Bronchial epithelial cell (primary cell): Measurements from ENCODE around the gene TMEM256. TPM values are rescaled to one million over a fixed set of nuclear protein-coding genes. Genes with fewer than 3 reads are reported as not detected.
A peak's percentile ranks its signal among the peaks of the same experiment; 100 is the strongest.
"Not testable (repeated sequence)": the region's sequence is repeated elsewhere in the genome, so short reads cannot be mapped to it uniquely, and the experiment has no call there.

ENCODE experiments used
- DNase-seq: peaks from one replicate; pipeline ENCODE4 v3.0.0-alpha.2; 2010; ENCODE audit warnings: low read depth
- FAIRE-seq: peaks from 2 replicates; lab custom pipeline; 2011; peaks lifted over from hg19 to GRCh38; lab: Jason Lieb, UNC
- H3K27me3 ChIP-seq: 2 replicates; pipeline ENCODE4 v1.5.1; 2011; ENCODE audit warnings: low read length; ENCODE audit not compliant: control insufficient read depth, insufficient read depth
- H3K36me3 ChIP-seq: 2 replicates; pipeline ENCODE4 v1.5.1; 2011; ENCODE audit warnings: low read length; ENCODE audit not compliant: control insufficient read depth, insufficient read depth
- H3K4me3 ChIP-seq: 2 replicates; pipeline ENCODE4 v1.5.1; 2011; ENCODE audit warnings: mild to moderate bottlenecking, low read depth, low read length, control low read depth
- total RNA-seq: library from RNA; depleted of rRNA; stranded (reverse); fragments of >200 nt; gene quantifications from 2 replicates; pipeline ENCODE4 v1.2.1, GENCODE V29; 2014
- TF ChIP-seq, protein P1 (sequence below): IDR thresholded peaks from 2 replicates; pipeline ENCODE4 v1.5.1; 2011; ENCODE audit warnings: mild to moderate bottlenecking, moderate library complexity, low read length, control low read depth, inconsistent platforms; ENCODE audit not compliant: insufficient read depth, severe bottlenecking

The TMEM256 gene
- total RNA-seq, 1 donor from 2014 or later, result 40.3 TPM

DNA sequence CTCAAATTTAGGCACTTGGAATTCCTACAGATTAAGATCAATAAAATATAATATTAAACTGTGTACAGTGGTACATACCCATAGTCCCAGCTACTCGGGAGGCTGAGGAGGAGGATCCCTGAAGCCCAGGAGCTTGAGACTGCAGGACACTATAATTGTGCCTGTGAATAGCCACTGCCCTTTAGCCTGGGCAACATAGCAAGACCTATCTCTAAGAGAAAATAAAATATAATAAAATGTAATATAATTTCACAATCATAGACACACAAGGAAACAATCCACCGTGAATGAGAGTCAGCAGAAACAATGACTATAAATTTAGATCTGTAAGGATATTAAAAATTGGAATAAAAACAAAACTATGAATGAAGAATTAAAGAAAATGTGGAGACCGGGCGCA is 33.0 kb downstream of the TMEM256 start:
- Histone ChIP-seq H3K4me3 (no peak overlapping the region), H3K27me3 (no peaks in the 10 kb centered on the region), H3K36me3 (no peaks in the 10 kb centered on the region)
- FAIRE-seq (no peak), DNase-seq (no peak)
- TF ChIP-seq, protein P1, sequence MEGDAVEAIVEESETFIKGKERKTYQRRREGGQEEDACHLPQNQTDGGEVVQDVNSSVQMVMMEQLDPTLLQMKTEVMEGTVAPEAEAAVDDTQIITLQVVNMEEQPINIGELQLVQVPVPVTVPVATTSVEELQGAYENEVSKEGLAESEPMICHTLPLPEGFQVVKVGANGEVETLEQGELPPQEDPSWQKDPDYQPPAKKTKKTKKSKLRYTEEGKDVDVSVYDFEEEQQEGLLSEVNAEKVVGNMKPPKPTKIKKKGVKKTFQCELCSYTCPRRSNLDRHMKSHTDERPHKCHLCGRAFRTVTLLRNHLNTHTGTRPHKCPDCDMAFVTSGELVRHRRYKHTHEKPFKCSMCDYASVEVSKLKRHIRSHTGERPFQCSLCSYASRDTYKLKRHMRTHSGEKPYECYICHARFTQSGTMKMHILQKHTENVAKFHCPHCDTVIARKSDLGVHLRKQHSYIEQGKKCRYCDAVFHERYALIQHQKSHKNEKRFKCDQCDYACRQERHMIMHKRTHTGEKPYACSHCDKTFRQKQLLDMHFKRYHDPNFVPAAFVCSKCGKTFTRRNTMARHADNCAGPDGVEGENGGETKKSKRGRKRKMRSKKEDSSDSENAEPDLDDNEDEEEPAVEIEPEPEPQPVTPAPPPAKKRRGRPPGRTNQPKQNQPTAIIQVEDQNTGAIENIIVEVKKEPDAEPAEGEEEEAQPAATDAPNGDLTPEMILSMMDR, result no peak

DNA sequence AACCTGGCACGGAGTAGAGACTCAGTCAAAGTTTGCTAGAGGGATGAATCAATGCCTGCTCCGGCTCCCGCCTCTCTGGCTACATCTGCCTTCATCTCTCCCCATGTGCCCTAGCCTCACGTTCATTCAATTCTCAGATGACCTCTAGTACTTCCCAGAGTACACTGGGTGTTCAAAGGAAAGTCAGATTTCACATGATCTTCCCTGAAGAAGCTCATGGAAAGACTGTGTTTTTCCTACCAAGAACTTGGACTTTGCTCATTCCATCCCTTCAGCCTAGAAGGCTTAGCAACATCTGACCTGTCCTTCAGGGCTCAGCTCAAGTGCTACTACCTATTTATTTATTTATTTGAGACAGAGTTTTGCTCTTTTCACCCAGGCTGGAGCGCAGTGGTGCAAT is 34.1 kb downstream of the TMEM256 start:
- H3K36me3 ChIP-seq, result no peaks in the 10 kb centered on the region
- peak; percentile 77 for FAIRE-seq
- H3K4me3 ChIP-seq, result no peak overlapping the region

DNA sequence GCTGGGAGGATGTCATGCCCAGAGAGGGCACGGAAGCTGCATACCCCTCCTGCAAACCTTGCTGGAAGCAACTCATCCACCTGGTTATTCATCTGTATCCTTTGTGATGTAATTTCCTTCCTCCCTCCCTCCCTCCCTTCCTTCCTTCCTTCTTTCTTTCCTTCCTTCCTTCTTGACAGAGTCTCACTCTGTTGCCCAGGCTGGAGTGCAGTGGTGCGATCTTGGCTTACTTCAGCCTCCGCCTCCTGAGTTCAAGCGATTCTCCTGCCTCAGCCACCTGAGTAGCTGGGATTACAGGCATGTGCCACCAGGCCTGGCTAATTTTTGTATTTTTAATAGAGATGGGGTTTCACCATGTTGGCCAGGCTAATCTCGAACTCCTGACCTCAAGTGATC is 35.3 kb downstream of the TMEM256 start:
- H3K4me3 ChIP-seq, H3K36me3 ChIP-seq, FAIRE-seq, H3K27me3 ChIP-seq, DNase-seq: not testable (repeated sequence)

More for the DNA sequence above, 34.1 kb downstream of the TMEM256 start:
- DNase-seq, result no peak
- no peaks in the 10 kb centered on the region for H3K27me3 ChIP-seq
- TF ChIP-seq, protein P1, result no peak

DNA sequence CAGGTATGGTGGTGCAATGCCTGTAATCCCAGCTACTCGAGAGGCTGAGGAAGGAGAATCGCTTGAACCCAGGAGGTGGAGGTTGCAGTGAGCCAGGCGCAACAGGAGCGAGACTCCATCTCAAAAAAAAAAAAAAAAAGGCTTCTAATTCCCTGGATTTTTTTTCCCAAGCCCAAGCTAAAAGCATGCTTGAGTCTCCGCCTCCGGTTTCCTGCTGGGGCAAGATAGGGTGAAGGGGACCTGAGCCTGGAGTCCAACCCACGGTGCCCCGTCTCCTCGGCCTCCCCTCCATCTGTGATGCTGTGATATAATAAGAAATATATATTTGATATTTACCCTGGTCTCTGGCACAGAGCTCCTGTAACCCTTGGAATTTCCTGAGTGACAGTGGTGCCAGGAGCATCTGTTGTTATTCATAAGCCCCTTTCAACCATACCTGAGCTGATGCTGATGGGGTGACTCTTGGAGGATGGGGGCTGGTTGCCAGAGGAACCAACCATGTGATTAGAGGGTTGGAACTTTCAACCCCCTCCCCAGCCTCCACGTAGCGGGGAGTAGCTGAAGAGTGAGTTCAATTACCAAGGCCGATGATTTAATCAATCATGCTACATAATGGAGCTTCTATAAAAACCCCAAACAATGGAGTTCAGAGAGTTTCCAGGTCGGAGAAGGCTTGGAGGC is 35.8 kb downstream of the TMEM256 start:
- Histone ChIP-seq H3K4me3 (no peak overlapping the region), H3K36me3 (no peaks in the 10 kb centered on the region), H3K27me3 (no peaks in the 10 kb centered on the region)
- TF ChIP-seq, protein P1, result no peak
- DNase-seq (no peak), FAIRE-seq (no peak)

DNA sequence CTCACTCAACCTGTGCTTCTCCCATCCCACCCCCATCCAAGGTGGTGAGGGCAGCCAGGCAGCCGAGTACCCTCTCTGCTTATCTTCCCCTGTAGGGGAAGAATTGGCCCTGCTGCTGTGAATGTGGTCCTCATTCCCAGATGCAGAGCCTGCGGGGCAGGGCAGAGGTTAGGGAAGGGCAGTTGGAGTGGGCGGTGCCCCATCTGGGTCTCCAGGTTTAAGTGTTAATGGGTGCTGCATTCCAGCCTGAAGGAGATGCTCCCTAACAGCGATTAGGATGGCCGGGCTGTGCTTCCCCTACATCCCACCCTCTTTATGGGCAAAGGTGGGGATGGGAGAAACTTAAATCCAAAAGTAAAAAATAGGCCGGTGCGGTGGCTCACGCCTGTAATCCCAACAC is 36.8 kb downstream of the TMEM256 start:
- no peaks in the 10 kb centered on the region for H3K27me3 ChIP-seq
- no peak for DNase-seq
- TF ChIP-seq, protein P1, result no peak
- H3K4me3 ChIP-seq, result no peak overlapping the region
- H3K36me3 ChIP-seq, result no peaks in the 10 kb centered on the region
- FAIRE-seq, result no peak

DNA sequence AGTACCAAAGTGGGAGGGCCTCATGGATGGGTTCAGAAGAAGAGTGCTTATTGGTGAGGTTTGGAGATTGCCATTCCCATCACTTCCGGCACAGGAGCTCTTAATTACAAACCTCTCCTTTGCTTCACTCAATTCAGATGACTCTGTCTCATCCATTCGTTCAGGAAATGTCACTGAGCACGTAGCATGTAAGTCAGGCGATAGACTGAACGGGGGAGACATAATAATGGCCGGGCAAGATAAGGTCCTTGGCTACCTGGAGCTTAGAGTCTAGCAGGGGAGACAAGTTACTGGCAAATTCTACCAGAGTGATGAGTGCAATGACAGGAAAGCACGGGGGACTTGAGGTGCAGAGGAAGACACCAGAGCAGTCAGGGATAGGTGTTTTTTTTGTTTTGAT is 37.9 kb downstream of the TMEM256 start:
- not testable (repeated sequence) for H3K4me3 ChIP-seq, H3K36me3 ChIP-seq, DNase-seq, H3K27me3 ChIP-seq
- peak; percentile 92 for FAIRE-seq

DNA sequence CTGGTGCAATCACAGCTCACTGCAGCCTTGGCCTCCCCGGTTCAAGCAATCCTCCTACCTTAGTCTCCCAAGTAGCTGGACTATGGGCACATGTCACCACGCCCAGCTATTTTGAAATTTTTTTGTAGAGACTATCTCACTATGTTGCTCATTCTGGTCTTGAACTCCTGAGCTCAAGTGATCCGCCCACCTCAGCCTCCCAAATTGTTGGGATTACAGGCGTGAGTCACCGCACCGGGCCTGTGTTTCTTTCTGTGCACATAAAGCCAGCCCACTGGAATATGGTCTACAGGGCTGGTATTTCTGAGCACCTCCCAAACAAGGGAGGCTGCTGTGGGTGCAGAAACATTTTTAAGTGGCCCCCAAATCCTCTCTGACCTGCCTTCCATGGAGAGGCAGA is 40.6 kb downstream of the TMEM256 start:
- no peak overlapping the region for H3K4me3 ChIP-seq
- DNase-seq (peak; percentile 75), FAIRE-seq (no peak)
- H3K36me3 ChIP-seq, result no peaks in the 10 kb centered on the region
- TF ChIP-seq, protein P1, result no peak
- no peaks in the 10 kb centered on the region for H3K27me3 ChIP-seq
